Small intestine (tissue), 7 donors: ENCODE measurements around the gene NAIF1. TPM values are rescaled to one million over a fixed set of nuclear protein-coding genes. Genes with fewer than 3 reads are reported as not detected.

Experiments
- DNase-seq, 2 donors: peaks; one replicate each; pipeline versions ENCODE4 v3.0.0 to v3.0.0-alpha.2; 2013
- FAIRE-seq: peaks from 2 replicates; lab custom pipeline; 2012; peaks lifted over from hg19 to GRCh38; lab: Jason Lieb, UNC
- H3K27ac ChIP-seq, 3 donors: one replicate each; pipeline ENCODE4 v1.5.1; 2013; ENCODE audit warnings: low read length in 2 of 3, mild to moderate bottlenecking in 2 of 3, control low read depth in 1 of 3, inconsistent platforms in 1 of 3, low read depth in 1 of 3, moderate library complexity in 1 of 3
- H3K27me3 ChIP-seq, 3 donors: one replicate each; pipeline ENCODE4 v1.6.1; 2013; ENCODE audit warnings: low read length in 3 of 3, inconsistent platforms in 1 of 3; ENCODE audit not compliant: control insufficient read depth in 3 of 3, insufficient read depth in 3 of 3
- H3K36me3 ChIP-seq, 3 donors: one replicate each; pipeline ENCODE4 v1.6.1; 2013; ENCODE audit warnings: low read length in 3 of 3, inconsistent platforms in 1 of 3, low read depth in 1 of 3, mild to moderate bottlenecking in 1 of 3, moderate library complexity in 1 of 3; ENCODE audit not compliant: control insufficient read depth in 3 of 3, insufficient read depth in 2 of 3
- H3K4me1 ChIP-seq, 3 donors: one replicate each; pipeline ENCODE4 v1.6.1; 2013; ENCODE audit warnings: low read length in 2 of 3, inconsistent platforms in 1 of 3, low read depth in 1 of 3, mild to moderate bottlenecking in 1 of 3, moderate library complexity in 1 of 3; ENCODE audit not compliant: control insufficient read depth in 3 of 3, insufficient read depth in 2 of 3
- H3K4me3 ChIP-seq, 3 donors: one replicate each; pipeline ENCODE4 v1.5.1; 2013; ENCODE audit warnings: low read length in 3 of 3, control low read depth in 1 of 3, inconsistent platforms in 1 of 3, low read depth in 1 of 3, mild to moderate bottlenecking in 1 of 3, moderate library complexity in 1 of 3
- H3K9me3 ChIP-seq, 2 donors: one replicate each; pipeline ENCODE4 v1.6.1; 2013; ENCODE audit warnings: low read depth in 1 of 2, low read length in 1 of 2; ENCODE audit not compliant: control insufficient read depth in 2 of 2, insufficient read depth in 1 of 2
- WGBS, 3 donors: extraction: QIAGEN DNeasy Blood & Tissue Kit; methylation state at CpG; one replicate each; pipeline ENCODE4 v1.1.7; 2013; 5-methylcytosine and 5-hydroxymethylcytosine counted together
- polyA plus RNA-seq, 4 donors: library from polyadenylated mRNA; stranded (reverse) in 3 of 4; unstranded in 1 of 4; fragments of 200-250 nt in 3 of 4; fragments of 120-200 nt in 1 of 4; gene quantifications; one replicate each; pipeline versions ENCODE4 v1.2.1 to v1.2.3, GENCODE V29; 2013
- donor health status: healthy with polysubstance abuse.
- donor health status: control.
- donor health status: control.
- donor health status: Bipolar disorder and iron deficiency.
- donor health status: healthy.

NAIF1 gene
- polyA plus RNA-seq, 4 donors: 8.1 to 10.0 (median 9.0) TPM

DNA sequence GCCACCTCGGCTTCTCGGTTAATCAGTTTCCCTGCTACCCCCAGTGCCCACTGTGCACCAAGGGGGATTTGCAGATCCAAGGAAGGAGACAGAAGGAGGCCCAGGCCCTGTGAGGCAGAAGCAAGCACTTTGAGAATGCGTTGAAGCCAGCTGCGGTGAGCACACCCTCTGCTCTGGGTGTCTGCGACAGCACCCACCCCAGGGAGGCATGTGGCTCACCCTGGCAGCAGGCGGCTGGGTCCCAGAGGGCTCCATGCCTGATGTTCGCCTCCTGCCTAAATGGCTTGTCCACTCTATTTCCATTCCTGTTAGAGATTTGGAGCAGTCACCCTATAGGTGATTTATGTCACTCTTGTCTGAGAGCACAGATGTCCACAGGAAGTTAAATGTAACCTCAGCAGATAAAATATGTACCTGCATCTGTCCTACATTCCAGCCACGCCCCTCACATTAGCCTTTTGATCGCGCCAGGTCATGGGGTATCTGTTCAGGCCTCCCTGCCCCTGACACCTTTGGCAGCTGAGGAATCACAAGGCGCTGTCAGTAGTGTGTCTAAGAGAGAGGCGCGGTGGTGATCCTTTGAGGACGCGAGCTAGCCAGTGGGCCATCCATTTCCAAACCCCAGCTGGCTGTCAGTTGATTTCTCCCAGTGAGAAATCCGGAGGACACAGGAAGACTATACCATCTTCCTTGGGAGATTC is 32.3 kb upstream of the NAIF1 start:
- H3K4me3 ChIP-seq: peak overlapping the region in 2 of 3 donors; percentile 52 to 78
- peaks cover 12 to 57% (median 20%) of the 10 kb centered on the region in 3 donors for H3K4me1 ChIP-seq
- 12 to 40% (median 30%) methylated on average over 15 to 16 of the region's 16 CpGs for WGBS, 3 donors
- FAIRE-seq: no peak
- peak; percentile 85 to 86 for DNase-seq
- no peaks in the 10 kb centered on the region for H3K27me3 ChIP-seq
- no peaks in the 10 kb centered on the region for H3K9me3 ChIP-seq
- peaks cover 10 to 68% (median 16%) of the 10 kb centered on the region in 3 donors for H3K36me3 ChIP-seq
- peak overlapping the region; percentile 92 to 98 (median 93) for H3K27ac ChIP-seq

DNA sequence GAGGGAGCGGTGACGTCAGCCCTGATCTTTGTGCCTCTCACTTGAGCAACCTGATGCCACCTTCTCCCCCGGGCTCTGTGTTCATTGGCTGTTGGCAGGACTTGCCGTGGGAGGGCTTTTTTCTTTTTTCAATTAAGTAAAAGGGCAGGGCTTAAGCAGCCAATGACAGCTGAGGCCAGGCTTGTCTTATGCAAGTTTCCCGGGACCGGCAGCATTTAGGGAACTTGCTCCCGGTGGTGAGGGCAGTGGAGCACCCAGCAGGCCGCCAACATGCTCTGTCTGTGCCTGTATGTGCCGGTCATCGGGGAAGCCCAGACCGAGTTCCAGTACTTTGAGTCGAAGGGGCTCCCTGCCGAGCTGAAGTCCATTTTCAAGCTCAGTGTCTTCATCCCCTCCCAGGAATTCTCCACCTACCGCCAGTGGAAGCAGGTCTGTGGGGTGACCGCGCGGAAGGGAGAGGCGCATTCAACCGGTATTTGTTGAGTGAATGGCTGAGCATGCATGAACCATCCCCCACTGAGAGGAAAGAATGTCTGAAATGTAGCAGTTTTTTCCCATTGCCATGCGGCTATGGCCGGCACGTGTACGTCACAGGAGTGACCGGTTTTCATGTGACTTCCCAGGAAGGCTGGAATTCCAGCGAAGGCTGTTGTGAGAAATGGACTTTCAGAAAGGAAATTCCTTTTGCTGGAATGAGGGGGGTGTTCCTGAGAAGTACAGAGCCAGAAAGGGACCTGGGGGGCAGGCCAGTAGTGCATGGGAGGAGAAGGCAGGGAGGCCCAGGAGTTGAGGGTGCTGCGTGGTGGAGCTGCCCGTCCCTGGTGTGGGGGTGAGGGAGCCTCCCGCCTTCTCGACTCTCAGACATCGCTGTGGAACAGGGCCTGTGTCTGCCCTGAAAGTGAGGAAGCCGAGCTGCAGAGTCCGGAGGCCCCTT is 31.4 kb upstream of the NAIF1 start:
- Histone ChIP-seq H3K9me3 (no peaks in the 10 kb centered on the region), H3K27ac (peak overlapping the region; percentile 92 to 98 (median 93)), H3K27me3 (no peaks in the 10 kb centered on the region), H3K4me3 (peak overlapping the region in 2 of 3 donors; percentile 52 to 78), H3K36me3 (peaks cover 10 to 61% (median 14%) of the 10 kb centered on the region in 3 donors), H3K4me1 (peaks cover 12 to 51% (median 21%) of the 10 kb centered on the region in 3 donors)
- FAIRE-seq (no peak), DNase-seq (peak; percentile 97 to 99)
- 9 to 27% (median 27%) methylated on average over 31 to 32 of the region's 32 CpGs for WGBS, 3 donors

- no peaks in the 10 kb centered on the region for H3K9me3 ChIP-seq
- peak overlapping the region; percentile 81 to 93 (median 92) for H3K27ac ChIP-seq
- peaks cover 8 to 49% (median 24%) of the 10 kb centered on the region in 3 donors for H3K4me1 ChIP-seq
- WGBS, 3 donors: 56 to 63% (median 60%) methylated on average over 13 of the region's 13 CpGs
- peaks cover 10 to 56% (median 13%) of the 10 kb centered on the region in 3 donors for H3K36me3 ChIP-seq
- H3K27me3 ChIP-seq: no peaks in the 10 kb centered on the region
- H3K4me3 ChIP-seq: no peak overlapping the region
- no peak for DNase-seq
- FAIRE-seq: no peak
These were observed 30.6 kb upstream of the NAIF1 start for GRCh38 chr9:128097543-128098296.

- peak in 1 of 2 donors; percentile 5 for DNase-seq
- H3K9me3 ChIP-seq: no peaks in the 10 kb centered on the region
- H3K36me3 ChIP-seq: peaks cover 6 to 53% (median 10%) of the 10 kb centered on the region in 3 donors
- 87% methylated on average over 19 of the region's 19 CpGs for WGBS, 3 donors
- peak overlapping the region in 2 of 3 donors; percentile 92 to 93 for H3K27ac ChIP-seq
- H3K4me3 ChIP-seq: no peak overlapping the region
- no peaks in the 10 kb centered on the region for H3K27me3 ChIP-seq
- FAIRE-seq: no peak
- peaks cover 8 to 49% (median 24%) of the 10 kb centered on the region in 3 donors for H3K4me1 ChIP-seq
These were observed 29.8 kb upstream of the NAIF1 start for GRCh38 chr9:128096616-128097536.

GRCh38 chr9:128094950-128095544 is 27.9 kb upstream of the NAIF1 start:
- Histone ChIP-seq H3K27me3 (no peaks in the 10 kb centered on the region), H3K36me3 (peaks cover 0 to 40% (median 0%) of the 10 kb centered on the region in 3 donors), H3K9me3 (no peaks in the 10 kb centered on the region), H3K4me3 (no peak overlapping the region), H3K27ac (peak overlapping the region; percentile 38 to 97 (median 80)), H3K4me1 (peaks cover 0 to 35% (median 12%) of the 10 kb centered on the region in 3 donors)
- 78 to 86% (median 81%) methylated on average over 11 of the region's 11 CpGs for WGBS, 3 donors
- DNase-seq: no peak
- no peak for FAIRE-seq

DNA sequence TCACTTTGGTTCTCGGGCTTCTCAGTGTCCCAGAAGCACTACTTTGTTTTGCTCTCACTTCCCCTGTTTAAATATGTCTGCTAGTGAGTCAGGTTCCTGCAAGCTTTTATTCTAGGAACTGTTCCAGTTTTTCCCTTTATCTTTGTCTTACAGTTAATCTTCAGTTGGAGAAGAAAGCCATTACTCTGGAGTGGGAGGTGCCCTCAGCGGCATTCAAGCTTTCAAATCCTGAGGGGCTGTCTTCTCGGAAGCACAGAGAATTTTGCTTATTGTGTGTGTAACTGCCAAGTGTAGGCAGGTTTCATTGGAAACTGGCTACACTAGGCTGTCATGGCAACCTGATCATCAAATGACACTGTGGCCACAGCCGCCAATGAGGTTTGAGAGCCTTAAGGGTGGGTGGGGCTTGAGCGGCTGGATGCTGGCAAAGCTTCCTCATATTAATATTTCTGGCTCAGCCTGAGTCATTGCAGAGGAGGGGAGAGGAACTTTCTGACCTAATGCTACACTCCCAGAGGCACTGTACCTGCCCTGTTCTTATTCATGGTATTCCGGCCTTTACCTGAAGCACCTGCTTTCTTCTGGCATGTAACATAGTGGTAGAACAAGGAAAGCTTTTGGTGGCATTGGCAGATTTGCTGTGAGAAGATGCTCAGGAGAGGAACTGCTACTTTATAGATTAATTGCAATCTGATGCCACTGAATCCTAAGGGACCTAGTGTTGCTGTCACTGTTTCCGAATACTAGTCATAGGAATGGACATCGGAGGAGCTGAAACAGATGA is 27.2 kb upstream of the NAIF1 start:
- Histone ChIP-seq H3K4me1 (peaks cover 0 to 29% (median 9%) of the 10 kb centered on the region in 3 donors), H3K36me3 (peaks cover 0 to 33% (median 0%) of the 10 kb centered on the region in 3 donors), H3K27ac (peak overlapping the region; percentile 48 to 97 (median 80)), H3K4me3 (no peak overlapping the region), H3K9me3 (no peaks in the 10 kb centered on the region), H3K27me3 (no peaks in the 10 kb centered on the region)
- FAIRE-seq: no peak
- WGBS, 3 donors: 22 to 35% (median 24%) methylated on average over 8 of the region's 8 CpGs
- DNase-seq: peak; percentile 92
